Measurements from ENCODE around the gene MYO1G. TPM values are rescaled to one million over a fixed set of nuclear protein-coding genes. Genes with fewer than 3 reads are reported as not detected.
A peak's percentile ranks its signal among the peaks of the same experiment; 100 is the strongest.

Gene MYO1G
- total and polyA plus RNA-seq, 10 of the 15 experiments (the other 5 are each of a cell fraction or from before 2014, with no cell fraction given): 1.8 to 232 (median 134) TPM

DNA sequence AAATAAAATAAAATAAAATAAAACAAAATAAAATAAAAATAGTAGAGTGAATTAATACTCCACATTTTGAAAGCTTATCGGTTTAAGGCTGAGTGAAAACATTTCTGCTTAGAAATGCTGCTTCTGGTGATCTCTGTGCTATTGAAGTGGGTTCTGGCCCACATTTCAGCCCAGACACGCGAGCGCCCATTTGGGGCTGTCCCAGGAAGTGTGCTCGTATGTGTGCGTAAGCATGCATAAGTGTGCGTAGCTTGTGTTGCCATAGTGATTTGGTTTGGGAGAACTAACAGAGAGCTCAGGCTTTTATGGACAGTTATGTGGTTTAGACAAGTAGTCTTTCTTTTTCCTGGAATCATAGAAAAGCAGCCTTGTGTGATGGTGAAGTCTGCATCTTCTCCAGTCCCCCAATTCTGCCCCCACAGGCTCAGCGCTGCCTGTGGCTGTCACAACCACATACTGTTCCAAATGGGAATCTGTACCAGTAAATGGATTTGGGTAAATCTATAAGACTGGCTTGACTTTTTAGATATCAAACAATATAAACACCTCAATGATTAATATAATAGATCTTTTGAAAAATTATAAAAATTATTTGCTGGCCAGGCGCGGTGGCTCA, 63.7 kb downstream of the MYO1G start (continued):
- no peak for TF ChIP-seq HDAC6 (IDR thresholded peaks at IDR 0.05; ENCODE audit: unreplicated experiment)
- peak; percentile 49; the same call in 1 of the 2 replicates for TF ChIP-seq TCF7 (IDR thresholded peaks at IDR 0.05; ENCODE audit: borderline replicate concordance)
- peak; percentile 98 for TF ChIP-seq POU2F2 (IDR thresholded peaks at IDR 0.05; ENCODE audit: borderline replicate concordance, low read depth, low read length)
- TF ChIP-seq BMI1 (IDR thresholded peaks at IDR 0.05; ENCODE audit: borderline replicate concordance): peak; percentile 87
- TF ChIP-seq RAD21 (IDR thresholded peaks at IDR 0.05; ENCODE audit: insufficient read depth, low read depth, low read length): no peak
- TF ChIP-seq ATF7 (IDR thresholded peaks at IDR 0.05; ENCODE audit: low read depth): no peak
- TF ChIP-seq, protein P1, sequence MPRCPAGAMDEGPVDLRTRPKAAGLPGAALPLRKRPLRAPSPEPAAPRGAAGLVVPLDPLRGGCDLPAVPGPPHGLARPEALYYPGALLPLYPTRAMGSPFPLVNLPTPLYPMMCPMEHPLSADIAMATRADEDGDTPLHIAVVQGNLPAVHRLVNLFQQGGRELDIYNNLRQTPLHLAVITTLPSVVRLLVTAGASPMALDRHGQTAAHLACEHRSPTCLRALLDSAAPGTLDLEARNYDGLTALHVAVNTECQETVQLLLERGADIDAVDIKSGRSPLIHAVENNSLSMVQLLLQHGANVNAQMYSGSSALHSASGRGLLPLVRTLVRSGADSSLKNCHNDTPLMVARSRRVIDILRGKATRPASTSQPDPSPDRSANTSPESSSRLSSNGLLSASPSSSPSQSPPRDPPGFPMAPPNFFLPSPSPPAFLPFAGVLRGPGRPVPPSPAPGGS (IDR thresholded peaks at IDR 0.05; ENCODE audit: borderline replicate concordance, insufficient read depth, low read depth, low read length, poor library complexity, severe bottlenecking): peak; percentile 89
- TF ChIP-seq, protein P2, sequence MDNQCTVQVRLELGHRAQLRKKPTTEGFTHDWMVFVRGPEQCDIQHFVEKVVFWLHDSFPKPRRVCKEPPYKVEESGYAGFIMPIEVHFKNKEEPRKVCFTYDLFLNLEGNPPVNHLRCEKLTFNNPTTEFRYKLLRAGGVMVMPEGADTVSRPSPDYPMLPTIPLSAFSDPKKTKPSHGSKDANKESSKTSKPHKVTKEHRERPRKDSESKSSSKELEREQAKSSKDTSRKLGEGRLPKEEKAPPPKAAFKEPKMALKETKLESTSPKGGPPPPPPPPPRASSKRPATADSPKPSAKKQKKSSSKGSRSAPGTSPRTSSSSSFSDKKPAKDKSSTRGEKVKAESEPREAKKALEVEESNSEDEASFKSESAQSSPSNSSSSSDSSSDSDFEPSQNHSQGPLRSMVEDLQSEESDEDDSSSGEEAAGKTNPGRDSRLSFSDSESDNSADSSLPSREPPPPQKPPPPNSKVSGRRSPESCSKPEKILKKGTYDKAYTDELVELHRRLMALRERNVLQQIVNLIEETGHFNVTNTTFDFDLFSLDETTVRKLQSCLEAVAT (IDR thresholded peaks at IDR 0.05): no peak
- TF ChIP-seq IRF4 (IDR thresholded peaks at IDR 0.05; ENCODE audit: low read depth, low read length): no peak
- TF ChIP-seq SMAD1 (IDR thresholded peaks at IDR 0.05; ENCODE audit: low read depth, partially characterized antibody): no peak
- TF ChIP-seq BRCA1 (IDR thresholded peaks at IDR 0.05; ENCODE audit: low read depth, low read length): no peak
- TF ChIP-seq SP1 (IDR thresholded peaks at IDR 0.05; ENCODE audit: low read depth, low read length): peak; percentile 41
- TF ChIP-seq CBX3 (IDR thresholded peaks at IDR 0.05; ENCODE audit: borderline replicate concordance, low read depth): no peak
- TF ChIP-seq, protein P3, sequence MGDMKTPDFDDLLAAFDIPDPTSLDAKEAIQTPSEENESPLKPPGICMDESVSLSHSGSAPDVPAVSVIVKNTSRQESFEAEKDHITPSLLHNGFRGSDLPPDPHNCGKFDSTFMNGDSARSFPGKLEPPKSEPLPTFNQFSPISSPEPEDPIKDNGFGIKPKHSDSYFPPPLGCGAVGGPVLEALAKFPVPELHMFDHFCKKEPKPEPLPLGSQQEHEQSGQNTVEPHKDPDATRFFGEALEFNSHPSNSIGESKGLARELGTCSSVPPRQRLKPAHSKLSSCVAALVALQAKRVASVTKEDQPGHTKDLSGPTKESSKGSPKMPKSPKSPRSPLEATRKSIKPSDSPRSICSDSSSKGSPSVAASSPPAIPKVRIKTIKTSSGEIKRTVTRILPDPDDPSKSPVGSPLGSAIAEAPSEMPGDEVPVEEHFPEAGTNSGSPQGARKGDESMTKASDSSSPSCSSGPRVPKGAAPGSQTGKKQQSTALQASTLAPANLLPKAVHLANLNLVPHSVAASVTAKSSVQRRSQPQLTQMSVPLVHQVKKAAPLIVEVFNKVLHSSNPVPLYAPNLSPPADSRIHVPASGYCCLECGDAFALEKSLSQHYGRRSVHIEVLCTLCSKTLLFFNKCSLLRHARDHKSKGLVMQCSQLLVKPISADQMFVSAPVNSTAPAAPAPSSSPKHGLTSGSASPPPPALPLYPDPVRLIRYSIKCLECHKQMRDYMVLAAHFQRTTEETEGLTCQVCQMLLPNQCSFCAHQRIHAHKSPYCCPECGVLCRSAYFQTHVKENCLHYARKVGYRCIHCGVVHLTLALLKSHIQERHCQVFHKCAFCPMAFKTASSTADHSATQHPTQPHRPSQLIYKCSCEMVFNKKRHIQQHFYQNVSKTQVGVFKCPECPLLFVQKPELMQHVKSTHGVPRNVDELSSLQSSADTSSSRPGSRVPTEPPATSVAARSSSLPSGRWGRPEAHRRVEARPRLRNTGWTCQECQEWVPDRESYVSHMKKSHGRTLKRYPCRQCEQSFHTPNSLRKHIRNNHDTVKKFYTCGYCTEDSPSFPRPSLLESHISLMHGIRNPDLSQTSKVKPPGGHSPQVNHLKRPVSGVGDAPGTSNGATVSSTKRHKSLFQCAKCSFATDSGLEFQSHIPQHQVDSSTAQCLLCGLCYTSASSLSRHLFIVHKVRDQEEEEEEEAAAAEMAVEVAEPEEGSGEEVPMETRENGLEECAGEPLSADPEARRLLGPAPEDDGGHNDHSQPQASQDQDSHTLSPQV (IDR thresholded peaks at IDR 0.05): no peak
- TF ChIP-seq, protein P4, sequence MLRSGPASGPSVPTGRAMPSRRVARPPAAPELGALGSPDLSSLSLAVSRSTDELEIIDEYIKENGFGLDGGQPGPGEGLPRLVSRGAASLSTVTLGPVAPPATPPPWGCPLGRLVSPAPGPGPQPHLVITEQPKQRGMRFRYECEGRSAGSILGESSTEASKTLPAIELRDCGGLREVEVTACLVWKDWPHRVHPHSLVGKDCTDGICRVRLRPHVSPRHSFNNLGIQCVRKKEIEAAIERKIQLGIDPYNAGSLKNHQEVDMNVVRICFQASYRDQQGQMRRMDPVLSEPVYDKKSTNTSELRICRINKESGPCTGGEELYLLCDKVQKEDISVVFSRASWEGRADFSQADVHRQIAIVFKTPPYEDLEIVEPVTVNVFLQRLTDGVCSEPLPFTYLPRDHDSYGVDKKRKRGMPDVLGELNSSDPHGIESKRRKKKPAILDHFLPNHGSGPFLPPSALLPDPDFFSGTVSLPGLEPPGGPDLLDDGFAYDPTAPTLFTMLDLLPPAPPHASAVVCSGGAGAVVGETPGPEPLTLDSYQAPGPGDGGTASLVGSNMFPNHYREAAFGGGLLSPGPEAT (IDR thresholded peaks at IDR 0.05; ENCODE audit: low read depth): 0 out of 2 replicates have a peak, but pooled peaks have one; percentile 22
- TF ChIP-seq YY1 (IDR thresholded peaks at IDR 0.05; ENCODE audit: low read depth, low read length): peak; percentile 47; the same call in 1 of the 2 replicates
- TF ChIP-seq SUPT20H (IDR thresholded peaks at IDR 0.05; ENCODE audit: borderline replicate concordance, control insufficient read depth, low read depth, low read length): no peak
- TF ChIP-seq RBBP5 (conservative IDR thresholded peaks at IDR 0.05): no peak
- TF ChIP-seq EGR1 (IDR thresholded peaks at IDR 0.05; ENCODE audit: borderline replicate concordance in 1 of 2, low read depth in 2 of 2, low read length in 2 of 2): no peak
- peak; percentile 76 for TF ChIP-seq CREM (IDR thresholded peaks at IDR 0.05; ENCODE audit: low read depth)

Measured in GM12878 (cell line).